ENCODE data around the gene SAMD5. TPM values are rescaled to one million over a fixed set of nuclear protein-coding genes. Genes with fewer than 3 reads are reported as not detected.

Gene SAMD5
- total RNA-seq, 2 experiments from 2014 or later, result 0.18 TPM; not detected in 1

DNA sequence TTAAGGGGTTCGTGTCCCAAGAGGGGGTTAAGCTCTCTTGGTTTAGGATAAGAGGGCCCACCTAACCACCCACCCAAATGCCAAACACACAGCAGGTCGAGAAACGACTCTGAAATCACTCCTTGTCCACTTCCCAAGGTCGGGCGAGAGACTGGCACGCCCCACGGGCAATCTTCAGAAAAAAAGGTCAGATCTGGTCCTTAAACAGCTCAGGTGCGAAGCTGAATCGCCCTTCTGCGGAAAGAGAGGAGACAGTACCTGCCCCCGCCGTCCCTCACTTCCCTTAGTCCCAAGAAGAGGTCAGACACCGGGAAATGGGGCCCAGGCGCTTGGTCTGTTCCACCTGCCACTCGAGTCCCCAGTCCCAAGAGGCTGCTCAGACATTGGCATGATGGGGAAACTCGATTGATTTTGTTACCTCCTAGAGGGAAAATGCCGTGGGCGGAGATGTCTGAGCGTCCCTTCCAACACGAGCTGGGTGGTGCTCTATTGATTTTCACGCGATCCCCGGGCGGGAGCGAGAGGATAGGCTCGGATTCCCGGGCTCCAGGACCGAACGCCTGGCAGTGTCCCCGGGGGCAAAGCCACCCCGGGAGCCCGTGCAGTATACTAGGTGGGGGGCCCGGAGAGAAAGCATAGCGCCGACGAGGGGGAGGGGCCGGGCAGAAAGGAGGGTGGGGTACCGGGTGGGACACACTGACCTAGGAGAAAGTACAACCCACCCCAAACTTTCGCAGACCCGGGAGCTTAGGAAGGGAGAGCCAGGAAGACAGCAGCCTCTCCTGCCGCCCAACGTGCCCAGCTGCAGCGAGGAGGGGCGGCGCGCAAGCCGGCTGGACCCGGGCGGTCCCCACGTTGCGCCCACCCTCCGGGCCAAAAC is 1.1 kb upstream of the SAMD5 start:
- Mint-ChIP-seq H3K9me3 (ENCODE audit: low read depth) (no peaks in the 10 kb centered on the region), H3K36me3 (ENCODE audit: low read depth) (no peaks in the 10 kb centered on the region), H3K27ac (no peak overlapping the region), H3K27me3 (peaks cover 55% of the 10 kb centered on the region), H3K4me3 (peak overlapping the region; percentile 50), H3K4me1 (peaks cover 12% of the 10 kb centered on the region)
- DNase-seq (peak; percentile 12), ATAC-seq (no peak)
- ChIA-PET CTCF (interaction anchor here (0.6 to 2.2 kb wide), 15 partner anchors 32 to 1022 kb away, joined by 3 to 12 read pairs (median 3); no protein-coding TSS in a partner anchor), POLR2A (no interaction called here)
- intact Hi-C loops (cut with DNase I, micrococcal nuclease), result loop anchor here (1.0 to 10.0 kb wide), 6 partner anchors 115 to 957 kb away; no protein-coding TSS in a partner anchor

DNA sequence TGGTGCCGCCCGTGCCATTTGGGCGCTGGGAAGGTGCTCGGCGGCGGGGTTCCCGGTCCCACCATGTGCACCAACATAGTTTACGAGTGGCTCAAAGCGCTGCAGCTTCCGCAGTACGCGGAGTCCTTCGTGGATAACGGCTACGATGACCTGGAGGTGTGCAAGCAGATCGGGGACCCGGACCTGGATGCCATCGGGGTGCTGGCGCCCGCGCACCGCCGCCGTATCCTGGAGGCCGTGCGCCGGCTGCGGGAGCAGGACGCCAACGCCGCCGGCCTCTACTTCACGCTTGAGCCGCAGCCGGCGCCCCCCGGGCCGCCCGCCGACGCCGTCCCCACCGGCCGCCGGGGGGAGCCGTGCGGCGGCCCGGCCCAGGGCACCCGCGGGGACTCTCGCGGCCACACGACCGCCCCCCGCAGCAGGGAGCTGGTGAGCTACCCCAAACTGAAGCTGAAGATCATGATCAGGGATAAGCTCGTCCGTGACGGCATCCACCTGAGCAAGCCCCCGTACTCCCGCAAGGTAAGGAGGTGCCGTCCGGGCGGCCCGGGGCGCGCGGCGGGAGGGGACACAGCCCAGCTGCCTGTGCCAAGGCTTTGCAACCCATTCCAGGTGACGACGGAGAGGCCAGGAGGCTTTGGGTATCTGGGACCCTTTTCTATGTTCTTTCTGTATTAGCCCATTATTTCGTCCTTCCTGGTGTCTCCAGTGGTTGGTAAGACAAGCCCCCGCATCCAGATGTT is 547 bp downstream of the SAMD5 start:
- intact Hi-C loops (cut with DNase I, micrococcal nuclease), result loop anchor here (5.0 to 10.0 kb wide), 4 partner anchors 117 to 953 kb away; no protein-coding TSS in a partner anchor
- ChIA-PET CTCF (interaction anchor here (0.7 kb wide), 1 partner anchor 776 kb away, joined by 3 read pairs; no protein-coding TSS in a partner anchor), POLR2A (no interaction called here)
- Mint-ChIP-seq H3K27ac (no peak overlapping the region), H3K27me3 (peaks cover 50% of the 10 kb centered on the region), H3K4me3 (peak overlapping the region; percentile 53), H3K36me3 (ENCODE audit: low read depth) (no peaks in the 10 kb centered on the region), H3K4me1 (peaks cover 12% of the 10 kb centered on the region), H3K9me3 (ENCODE audit: low read depth) (no peaks in the 10 kb centered on the region)
- ATAC-seq (peak; percentile 24), DNase-seq (peak; percentile 15)

- Mint-ChIP-seq H3K36me3 (ENCODE audit: low read depth) (no peaks in the 10 kb centered on the region), H3K9me3 (ENCODE audit: low read depth) (no peaks in the 10 kb centered on the region), H3K4me1 (peaks cover 12% of the 10 kb centered on the region), H3K27ac (no peak overlapping the region), H3K27me3 (peaks cover 46% of the 10 kb centered on the region), H3K4me3 (no peak overlapping the region)
- DNase-seq (no peak), ATAC-seq (no peak)
- CTCF ChIA-PET, result no interaction called here
- POLR2A ChIA-PET, result no interaction called here
- intact Hi-C loops (cut with DNase I, micrococcal nuclease), result loop anchor here (5.0 to 10.0 kb wide), 4 partner anchors 118 to 952 kb away; no protein-coding TSS in a partner anchor
Observed at GRCh38 chr6:147509891-147510290, 1.4 kb downstream of the SAMD5 start.

- Mint-ChIP-seq H3K4me3 (no peak overlapping the region), H3K9me3 (ENCODE audit: low read depth) (no peaks in the 10 kb centered on the region), H3K4me1 (peaks cover 12% of the 10 kb centered on the region), H3K27me3 (peaks cover 44% of the 10 kb centered on the region), H3K27ac (no peak overlapping the region), H3K36me3 (ENCODE audit: low read depth) (no peaks in the 10 kb centered on the region)
- no peak for DNase-seq
- ATAC-seq, result no peak
- intact Hi-C loops (cut with DNase I, micrococcal nuclease), result no loop called here
- POLR2A ChIA-PET, result interaction anchor here (0.6 kb wide), 1 partner anchor 596 kb away, joined by 4 read pairs; no protein-coding TSS in a partner anchor
- CTCF ChIA-PET, result no interaction called here
Observed at GRCh38 chr6:147510929-147511590, 2.6 kb downstream of the SAMD5 start.

- Mint-ChIP-seq H3K27ac (no peak overlapping the region), H3K9me3 (ENCODE audit: low read depth) (no peaks in the 10 kb centered on the region), H3K4me1 (no peaks in the 10 kb centered on the region), H3K27me3 (peaks cover 24% of the 10 kb centered on the region), H3K4me3 (no peak overlapping the region), H3K36me3 (ENCODE audit: low read depth) (no peaks in the 10 kb centered on the region)
- ATAC-seq, result no peak
- intact Hi-C loops (cut with DNase I, micrococcal nuclease), result no loop called here
- POLR2A ChIA-PET, result no interaction called here
- CTCF ChIA-PET, result no interaction called here
- no peak for DNase-seq
Observed at GRCh38 chr6:147514831-147515230, 6.3 kb downstream of the SAMD5 start.

DNA sequence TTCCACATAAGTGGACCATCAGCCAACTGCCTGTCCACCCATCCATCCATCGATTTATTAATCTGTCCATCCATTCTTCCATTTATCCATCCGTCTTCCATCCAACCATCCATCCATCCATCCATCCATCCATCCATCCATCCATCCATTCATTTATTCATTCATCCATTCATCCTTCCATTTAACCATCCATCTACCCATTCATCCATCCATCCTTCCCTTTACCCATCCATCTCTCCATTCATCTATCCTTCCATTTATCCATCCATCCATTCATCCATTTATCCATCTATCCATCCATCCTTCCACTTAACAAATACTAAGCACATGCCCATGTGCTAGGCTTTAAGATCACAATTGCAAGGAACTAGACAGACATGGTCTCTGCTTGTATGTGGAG is 6.8 kb downstream of the SAMD5 start:
- CTCF ChIA-PET, result no interaction called here
- H3K4me3 Mint-ChIP-seq, result no peak overlapping the region
- no peak overlapping the region for H3K27ac Mint-ChIP-seq
- intact Hi-C loops (cut with DNase I, micrococcal nuclease), result no loop called here
- peaks cover 19% of the 10 kb centered on the region for H3K27me3 Mint-ChIP-seq
- no peaks in the 10 kb centered on the region for H3K4me1 Mint-ChIP-seq
- H3K36me3 Mint-ChIP-seq (ENCODE audit: low read depth), result no peaks in the 10 kb centered on the region
- POLR2A ChIA-PET, result no interaction called here
- no peak for ATAC-seq
- H3K9me3 Mint-ChIP-seq (ENCODE audit: low read depth), result no peaks in the 10 kb centered on the region
- no peak for DNase-seq

- ATAC-seq (no peak), DNase-seq (no peak)
- ChIA-PET CTCF (no interaction called here), POLR2A (no interaction called here)
- Mint-ChIP-seq H3K36me3 (ENCODE audit: low read depth) (no peaks in the 10 kb centered on the region), H3K27ac (no peak overlapping the region), H3K4me3 (no peak overlapping the region), H3K9me3 (ENCODE audit: low read depth) (no peaks in the 10 kb centered on the region), H3K27me3 (peaks cover 19% of the 10 kb centered on the region), H3K4me1 (no peaks in the 10 kb centered on the region)
- intact Hi-C loops (cut with DNase I, micrococcal nuclease), result no loop called here
Observed at GRCh38 chr6:147522597-147522996, 14.1 kb downstream of the SAMD5 start.

- Mint-ChIP-seq H3K4me3 (no peak overlapping the region), H3K9me3 (ENCODE audit: low read depth) (no peaks in the 10 kb centered on the region), H3K27ac (no peak overlapping the region), H3K27me3 (peaks cover 25% of the 10 kb centered on the region), H3K4me1 (peaks cover 7% of the 10 kb centered on the region), H3K36me3 (ENCODE audit: low read depth) (no peaks in the 10 kb centered on the region)
- ATAC-seq (no peak), DNase-seq (no peak)
- CTCF ChIA-PET, result no interaction called here
- intact Hi-C loops (cut with DNase I, micrococcal nuclease), result no loop called here
- POLR2A ChIA-PET, result no interaction called here
Observed at GRCh38 chr6:147525519-147526209, 17.2 kb downstream of the SAMD5 start.

GRCh38 chr6:147527197-147527596 is 18.7 kb downstream of the SAMD5 start:
- CTCF ChIA-PET, result interaction anchor here (0.6 to 0.8 kb wide), 2 partner anchors 650 to 1724 kb away, joined by 3 read pairs; no protein-coding TSS in a partner anchor
- H3K27me3 Mint-ChIP-seq, result peaks cover 26% of the 10 kb centered on the region
- DNase-seq, result no peak
- no peak overlapping the region for H3K27ac Mint-ChIP-seq
- H3K36me3 Mint-ChIP-seq (ENCODE audit: low read depth), result no peaks in the 10 kb centered on the region
- no peak for ATAC-seq
- POLR2A ChIA-PET, result no interaction called here
- no peak overlapping the region for H3K4me3 Mint-ChIP-seq
- peaks cover 9% of the 10 kb centered on the region for H3K4me1 Mint-ChIP-seq
- H3K9me3 Mint-ChIP-seq (ENCODE audit: low read depth), result no peaks in the 10 kb centered on the region
- intact Hi-C loops (cut with DNase I, micrococcal nuclease), result no loop called here

- POLR2A ChIA-PET, result no interaction called here
Observed at GRCh38 chr6:147528511-147529145, 20.1 kb downstream of the SAMD5 start.

More at GRCh38 chr6:147528511-147529145, 20.1 kb downstream of the SAMD5 start:
- DNase-seq (no peak), ATAC-seq (no peak)
- no peak overlapping the region for H3K4me3 Mint-ChIP-seq
- peaks cover 9% of the 10 kb centered on the region for H3K4me1 Mint-ChIP-seq
- no peak overlapping the region for H3K27ac Mint-ChIP-seq
- H3K36me3 Mint-ChIP-seq (ENCODE audit: low read depth), result no peaks in the 10 kb centered on the region
- CTCF ChIA-PET, result no interaction called here
- intact Hi-C loops (cut with DNase I, micrococcal nuclease), result no loop called here
- H3K27me3 Mint-ChIP-seq, result peaks cover 28% of the 10 kb centered on the region
- H3K9me3 Mint-ChIP-seq (ENCODE audit: low read depth), result no peaks in the 10 kb centered on the region

Measured in activated CD4-positive, alpha-beta T cell treated with anti-CD3 and anti-CD28 coated beads for 36 hours (primary cell).